ENCODE results near the gene APOF. TPM values are rescaled to one million over a fixed set of nuclear protein-coding genes. Genes with fewer than 3 reads are reported as not detected.

Gene APOF
- polyA plus RNA-seq, 3 donors = 0.03 TPM; not detected in 2

Other genes starting within 250 kb of the APOF start
- 1,000 to 10,000 TPM; 6,348 to 7,135 (median 6,380) TPM for gene RPL41, start 246.2 kb downstream of the APOF start, polyA plus RNA-seq
- gene ZC3H10, start 244.6 kb downstream of the APOF start, polyA plus RNA-seq = 1 to 10 TPM; 1.6 to 2.4 (median 1.9) TPM
- 100 to 1,000 TPM in 1 of 3 donors, 10 to 100 TPM in 2; 61.4 to 304 (median 94.5) TPM for gene ESYT1, start 234.6 kb downstream of the APOF start, polyA plus RNA-seq
- 10 to 100 TPM; 15.5 to 88.5 (median 48.0) TPM for gene MYL6B, start 210.3 kb downstream of the APOF start, polyA plus RNA-seq
- gene MYL6, start 204.5 kb downstream of the APOF start, polyA plus RNA-seq = 1,000 to 10,000 TPM; 1,303 to 4,064 (median 3,695) TPM
- 10 to 100 TPM; 21.4 to 53.8 (median 48.7) TPM for gene SMARCC2, start 173.4 kb downstream of the APOF start, polyA plus RNA-seq
- gene RNF41, start 140.9 kb downstream of the APOF start, polyA plus RNA-seq = 10 to 100 TPM; 15.3 to 51.7 (median 26.7) TPM
- gene NABP2, start 138.5 kb downstream of the APOF start, polyA plus RNA-seq = 10 to 100 TPM; 20.9 to 22.3 (median 21.3) TPM
- 100 to 1,000 TPM in 1 of 3 donors, 1 to 10 TPM in 1, under 1 TPM in 1; 0.31 to 209 (median 1.0) TPM for gene SLC39A5, start 132.8 kb downstream of the APOF start, polyA plus RNA-seq
- gene ANKRD52, start 104.5 kb downstream of the APOF start, polyA plus RNA-seq = 1 to 10 TPM; 5.6 to 9.9 (median 9.7) TPM
- gene COQ10A, start 95.9 kb downstream of the APOF start, polyA plus RNA-seq = 10 to 100 TPM in 2 of 3 donors, 1 to 10 TPM in 1; 8.5 to 11.6 (median 11.1) TPM
- 100 to 1,000 TPM in 1 of 3 donors, 10 to 100 TPM in 2; 82.8 to 289 (median 83.0) TPM for gene CS, start 62.5 kb downstream of the APOF start, polyA plus RNA-seq
- 10 to 100 TPM; 86.3 to 99.0 (median 95.9) TPM for gene CNPY2, start 46.9 kb downstream of the APOF start, polyA plus RNA-seq
- gene PAN2, start 28.9 kb downstream of the APOF start, polyA plus RNA-seq = 10 to 100 TPM; 16.8 to 33.7 (median 29.8) TPM
- gene IL23A, start 24.0 kb downstream of the APOF start, polyA plus RNA-seq = 1 to 10 TPM in 1 of 3 donors, under 1 TPM in 1, not detected in 1; 0.62 to 3.1 TPM
- gene STAT2, start 2.8 kb downstream of the APOF start, polyA plus RNA-seq = 10 to 100 TPM; 32.5 to 58.4 (median 56.5) TPM
- gene TIMELESS, start 86.6 kb upstream of the APOF start, polyA plus RNA-seq = 1 to 10 TPM; 3.9 to 5.0 (median 4.7) TPM
- gene MIP, start 91.8 kb upstream of the APOF start, polyA plus RNA-seq = under 1 TPM in 1 of 3 donors, not detected in 2; 0.16 TPM
- 1 to 10 TPM; 2.0 to 2.5 (median 2.3) TPM for gene SPRYD4, start 105.7 kb upstream of the APOF start, polyA plus RNA-seq
- gene GLS2, start 125.3 kb upstream of the APOF start, polyA plus RNA-seq = 10 to 100 TPM in 1 of 3 donors, under 1 TPM in 2; 0.34 to 61.5 (median 0.71) TPM
- gene RBMS2, start 159.0 kb upstream of the APOF start, polyA plus RNA-seq = 10 to 100 TPM in 2 of 3 donors, 1 to 10 TPM in 1; 3.3 to 24.4 (median 12.6) TPM